HG03521 (cell line): ENCODE measurements around the gene SPATA21.

Experiments
- ATAC-seq: cut with Tn5 transposase; IDR thresholded peaks from one replicate; pipeline ENCODE4 v1.9.1; 2021; ENCODE audit warnings: mild to moderate bottlenecking, moderate library complexity; ENCODE audit not compliant: unreplicated experiment

The SPATA21 gene

DNA sequence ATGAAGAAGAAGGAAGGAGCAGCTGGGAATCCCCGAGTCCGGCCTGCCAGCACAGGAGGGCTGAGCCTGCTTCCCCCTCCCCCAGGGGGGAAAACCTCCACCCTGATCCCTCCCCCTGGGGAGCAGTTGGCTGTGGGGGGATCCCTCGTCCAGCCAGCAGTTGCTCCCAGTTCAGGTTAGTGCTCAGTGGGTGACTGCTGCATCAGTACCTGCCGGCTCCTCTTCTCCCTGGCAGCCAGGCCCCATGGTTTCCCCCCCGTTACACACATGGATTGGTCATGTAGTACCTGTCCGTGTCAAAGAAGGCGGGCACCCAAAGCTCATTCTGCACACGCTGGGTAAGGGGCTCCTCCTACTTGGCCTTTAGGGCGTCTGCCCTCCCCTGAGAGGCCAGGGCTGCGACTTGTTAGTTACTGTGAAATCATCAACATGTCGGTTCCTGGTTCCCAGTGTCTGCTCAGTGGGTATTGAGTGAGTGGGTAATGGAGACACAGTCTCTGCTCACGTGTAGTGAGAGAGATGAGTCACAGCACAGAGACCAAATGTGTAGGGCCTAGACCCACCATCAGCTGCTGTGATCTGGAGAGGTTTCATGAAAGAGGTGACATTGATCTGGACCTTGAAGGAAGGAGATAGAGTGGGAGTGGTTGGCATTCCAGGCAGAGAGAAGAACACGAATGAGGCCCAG lies 14.8 kb upstream of the SPATA21 start:
- no peak for ATAC-seq

DNA sequence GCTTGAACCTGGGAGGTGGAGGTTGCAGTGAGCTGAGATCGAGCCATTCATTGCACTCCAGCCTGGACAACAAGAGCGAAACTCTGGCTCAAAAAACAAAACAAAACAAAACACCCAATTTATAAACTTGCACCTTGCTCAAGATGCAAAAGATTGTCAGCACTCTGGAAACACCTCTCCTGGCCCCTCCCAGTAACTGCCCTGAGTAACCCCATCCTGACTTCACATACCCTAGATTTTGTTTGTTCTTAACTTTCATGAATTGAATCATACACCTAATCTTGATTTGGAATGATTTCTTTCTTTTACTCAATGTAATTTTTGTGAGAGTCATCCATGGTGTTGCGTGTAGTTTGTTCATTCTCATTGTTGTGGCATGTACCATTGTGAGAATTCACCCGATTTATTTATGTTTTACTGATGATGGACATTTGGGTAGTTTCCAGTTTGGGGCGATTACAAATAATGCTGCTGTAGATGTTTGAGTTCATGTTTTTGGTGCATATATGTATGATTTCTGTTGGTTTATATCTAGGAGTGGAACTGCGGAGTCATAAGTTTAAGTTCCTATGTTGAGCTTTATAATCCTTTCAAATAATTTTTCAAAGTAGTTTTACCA lies 13.7 kb upstream of the SPATA21 start:
- ATAC-seq = no peak

DNA sequence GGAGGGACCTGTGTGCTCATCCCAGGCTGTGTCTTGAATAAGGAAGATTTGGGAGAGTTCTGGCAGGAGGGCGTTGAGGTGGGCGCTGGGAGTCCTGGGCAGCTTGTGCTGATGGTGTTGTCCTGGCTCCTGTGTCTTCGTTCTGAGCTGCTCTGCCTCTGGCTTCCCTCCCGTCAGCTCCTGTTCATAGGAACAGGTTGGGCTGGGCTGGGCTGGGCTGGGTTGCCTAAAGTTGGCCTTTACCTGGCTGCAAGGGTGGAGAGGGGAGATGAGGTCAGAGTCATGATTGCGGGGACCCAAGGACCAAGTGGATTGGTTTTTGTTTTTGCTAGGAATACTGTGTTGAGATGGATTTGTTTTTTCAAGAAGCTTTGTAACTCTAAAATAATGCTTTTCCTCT lies 12.4 kb upstream of the SPATA21 start:
- ATAC-seq = no peak

DNA sequence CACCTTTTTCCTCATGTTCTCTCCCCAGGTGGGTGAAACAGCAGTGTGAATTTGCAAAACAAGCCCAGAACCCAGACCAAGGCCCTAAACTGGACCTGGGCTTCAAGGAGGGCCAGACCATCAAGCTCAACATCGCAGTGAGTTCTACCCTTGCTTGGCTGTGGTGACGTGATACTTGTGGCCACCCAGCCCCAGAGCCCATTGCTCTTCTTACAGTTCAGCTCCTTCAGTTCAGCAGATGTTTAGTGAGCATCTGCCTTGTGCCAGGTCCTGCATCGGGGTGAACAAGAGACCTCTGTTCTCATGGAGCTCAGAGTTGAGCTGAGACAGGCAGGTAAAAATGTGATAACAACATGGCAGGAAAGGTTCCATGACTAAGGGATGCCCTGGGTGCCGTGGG lies 11.8 kb upstream of the SPATA21 start:
- ATAC-seq = no peak

DNA sequence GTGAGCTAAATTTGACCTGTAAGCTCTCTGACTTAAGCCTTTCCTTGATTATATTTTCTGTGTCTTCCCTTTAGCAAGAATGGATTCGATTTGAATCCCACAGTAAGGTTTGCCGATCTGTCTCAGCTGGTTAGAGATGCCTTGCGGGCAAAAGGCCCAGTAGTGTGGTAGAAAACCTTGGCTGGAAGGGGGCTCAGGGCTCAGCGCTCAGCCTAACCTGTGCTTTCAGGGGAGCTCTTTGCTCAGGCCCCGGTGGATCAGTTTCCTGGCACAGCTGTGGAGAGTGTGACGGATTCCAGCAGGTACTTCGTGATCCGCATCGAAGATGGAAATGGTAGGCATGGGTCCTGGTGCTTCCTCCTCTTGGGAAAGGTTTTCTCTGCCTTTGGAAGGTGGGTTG lies 10.4 kb upstream of the SPATA21 start:
- no peak for ATAC-seq

DNA sequence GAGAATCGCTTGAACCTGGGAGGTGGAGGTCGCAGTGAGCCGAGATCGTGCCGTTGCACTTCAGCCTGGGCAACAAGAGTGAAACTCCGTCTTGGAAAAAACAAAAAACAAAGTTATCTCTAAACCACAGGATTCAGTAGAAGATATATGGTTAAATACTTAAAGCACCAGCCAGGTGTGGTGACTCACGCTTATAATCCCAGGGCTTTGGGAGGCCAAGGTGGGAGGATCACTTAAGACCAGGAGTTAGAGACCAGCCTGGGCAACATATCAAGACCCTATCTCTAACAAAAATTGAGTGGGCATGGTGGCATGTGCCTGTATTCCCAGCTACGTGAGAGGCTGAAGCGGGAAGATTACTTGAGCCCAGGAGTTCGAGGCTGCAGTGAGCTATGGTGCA lies 8.9 kb upstream of the SPATA21 start:
- ATAC-seq = no peak

DNA sequence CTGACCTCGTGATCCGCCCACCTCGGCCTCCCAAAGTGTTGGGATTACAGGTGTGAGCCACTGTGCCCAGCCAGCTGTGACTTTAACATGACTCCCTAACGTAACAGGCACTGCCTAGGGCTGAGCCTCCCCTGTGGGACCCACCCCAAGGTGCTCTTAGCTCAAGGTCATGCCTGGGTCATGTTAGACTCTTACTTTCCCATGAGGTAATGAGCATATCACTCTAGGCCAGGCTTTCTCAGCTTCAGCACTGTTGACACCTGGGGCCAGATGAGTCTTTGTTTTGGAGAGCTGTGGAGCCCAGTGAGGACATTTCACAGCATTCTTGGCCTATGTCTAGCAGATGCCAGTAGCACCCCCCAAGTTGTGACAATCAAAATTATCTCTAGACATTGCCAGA lies 7.8 kb upstream of the SPATA21 start:
- ATAC-seq = no peak

DNA sequence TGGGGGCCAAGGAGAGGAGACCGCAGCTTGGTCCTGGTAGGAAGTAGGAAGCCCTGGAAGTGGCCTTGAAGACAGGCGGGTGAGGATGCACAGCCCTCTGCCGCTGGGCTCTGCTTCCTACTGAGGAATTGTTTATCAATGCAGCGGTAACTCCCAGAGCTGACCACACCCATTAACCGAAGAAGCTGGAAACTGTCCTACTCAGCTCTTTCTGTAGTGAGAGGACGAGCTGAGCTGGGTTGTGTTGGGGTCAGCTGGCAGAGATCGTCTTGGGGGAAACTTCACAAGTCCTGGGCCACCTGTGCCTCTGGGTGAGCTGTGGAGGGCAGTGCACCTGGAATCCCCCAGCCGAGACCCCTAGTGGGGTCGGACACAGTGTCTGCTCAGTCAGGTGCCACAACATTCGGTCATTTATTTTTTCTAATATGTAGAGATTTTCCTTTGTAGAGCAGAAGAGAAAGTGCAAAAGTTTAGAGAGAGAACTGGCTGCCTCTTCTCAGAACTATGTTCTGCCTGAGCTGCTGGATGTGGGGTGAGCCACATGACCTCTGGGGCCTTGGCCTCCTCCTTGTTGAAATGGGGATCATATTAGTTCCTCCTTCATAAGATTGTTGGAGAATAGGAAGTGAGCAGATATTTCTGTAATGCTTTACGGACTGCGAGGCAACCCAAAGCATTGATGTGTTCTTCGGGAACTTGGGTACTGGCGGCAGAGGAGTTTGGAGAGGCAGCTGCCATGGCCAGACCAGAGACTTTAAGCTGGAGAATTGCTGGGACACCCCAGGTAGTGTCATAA lies 6.9 kb upstream of the SPATA21 start:
- ATAC-seq = no peak

DNA sequence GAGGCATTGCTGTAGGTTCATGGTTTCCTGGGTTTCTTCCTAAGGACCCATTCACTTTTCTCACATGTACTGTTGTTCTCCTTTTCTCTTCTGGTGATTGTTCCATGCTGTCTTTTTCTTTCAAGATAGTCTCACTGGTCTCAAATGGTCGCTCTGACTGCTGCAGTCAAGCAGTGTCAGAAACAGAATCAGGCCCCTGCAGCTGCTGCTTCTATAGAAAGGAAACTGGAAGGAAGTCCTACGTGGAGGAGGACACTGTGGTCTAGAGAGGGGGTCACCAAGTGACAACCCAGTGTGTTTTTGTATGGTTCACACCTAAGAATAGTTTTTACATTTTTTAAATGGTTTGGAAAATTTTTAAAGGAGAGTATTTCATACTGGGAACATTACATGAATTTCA lies 5.7 kb upstream of the SPATA21 start:
- ATAC-seq = no peak

DNA sequence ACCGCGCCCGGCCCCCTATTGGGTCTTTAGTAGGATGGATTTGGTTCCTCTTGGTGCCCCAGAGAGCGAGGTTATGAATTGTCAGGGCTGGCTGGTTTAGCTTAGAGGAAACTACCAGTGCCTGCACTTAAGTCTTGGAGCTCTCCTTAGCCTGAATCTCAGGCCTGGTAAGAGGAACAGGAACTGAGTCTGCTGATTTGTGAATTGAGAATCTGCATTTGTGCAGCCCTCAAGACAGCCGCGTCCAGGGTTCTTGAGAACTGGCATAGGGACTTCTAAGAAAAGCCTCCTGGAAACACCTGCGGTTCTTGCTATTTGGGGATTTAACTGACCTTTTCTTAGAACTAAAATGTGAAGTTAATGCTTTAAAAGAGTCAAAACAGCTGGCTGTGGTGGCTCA lies 5.0 kb upstream of the SPATA21 start:
- no peak for ATAC-seq

DNA sequence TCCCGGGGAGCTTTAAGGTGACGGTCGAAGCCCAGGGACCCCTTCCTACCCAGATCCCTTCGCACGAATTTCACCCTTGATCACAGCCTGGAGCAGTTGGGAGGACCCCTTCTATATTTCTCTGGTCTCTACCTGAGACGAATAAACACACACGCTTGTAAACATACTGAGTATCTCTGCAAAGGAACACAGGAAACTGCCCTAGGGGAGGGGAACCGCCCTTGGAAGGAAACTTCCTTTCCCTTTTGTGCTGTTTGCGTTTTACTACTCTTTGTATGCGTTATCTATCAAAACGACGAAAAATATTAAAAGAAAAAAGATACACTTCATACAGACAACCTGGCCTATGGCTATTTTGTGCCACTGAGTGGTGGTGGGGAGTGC lies 4.0 kb upstream of the SPATA21 start:
- no peak for ATAC-seq

DNA sequence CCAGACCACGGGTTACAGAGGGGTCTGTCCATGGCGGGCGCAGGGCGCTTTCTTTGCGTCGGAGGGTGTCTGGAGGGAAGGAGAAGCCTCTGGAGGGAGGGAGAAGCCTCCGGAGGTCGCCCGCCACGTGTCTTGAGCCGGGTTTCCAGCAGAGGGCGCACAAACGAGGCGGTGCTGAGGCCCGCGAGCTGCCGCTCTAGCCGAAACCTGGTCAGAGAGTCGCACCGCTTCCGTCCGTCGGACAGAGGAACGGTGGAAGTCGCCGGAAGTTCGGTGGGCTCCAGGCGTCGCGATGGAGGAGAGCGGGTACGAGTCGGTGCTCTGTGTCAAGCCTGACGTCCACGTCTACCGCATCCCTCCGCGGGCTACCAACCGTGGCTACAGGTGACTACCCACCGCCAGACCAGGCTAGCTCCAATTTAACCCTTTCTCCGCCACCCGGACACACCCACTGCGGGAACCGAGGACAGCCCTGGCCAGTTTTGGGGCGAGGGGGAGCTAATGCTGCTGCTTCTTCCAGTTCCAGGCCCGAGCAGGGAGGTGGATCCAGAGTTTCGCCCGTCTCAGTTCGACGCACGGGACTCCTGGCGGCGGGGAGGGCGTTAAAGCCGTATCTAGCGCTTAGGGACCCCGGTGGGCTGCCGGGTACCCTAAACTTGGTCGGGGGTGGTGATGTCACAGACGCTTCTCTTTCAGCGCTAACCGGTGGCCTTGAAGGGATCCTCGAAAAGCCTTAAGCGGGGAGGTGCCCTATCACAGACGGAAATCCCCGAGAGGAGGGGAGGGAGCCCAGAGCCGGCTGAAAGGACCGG lies 3.5 kb upstream of the SPATA21 start, which contains the start of gene NECAP2:
TSS of gene NECAP2 (plus strand) at position 255 of the 812 bp plus-strand sequence. CDS start at position 293, 38 bp downstream.
- peak; percentile 80 for ATAC-seq

DNA sequence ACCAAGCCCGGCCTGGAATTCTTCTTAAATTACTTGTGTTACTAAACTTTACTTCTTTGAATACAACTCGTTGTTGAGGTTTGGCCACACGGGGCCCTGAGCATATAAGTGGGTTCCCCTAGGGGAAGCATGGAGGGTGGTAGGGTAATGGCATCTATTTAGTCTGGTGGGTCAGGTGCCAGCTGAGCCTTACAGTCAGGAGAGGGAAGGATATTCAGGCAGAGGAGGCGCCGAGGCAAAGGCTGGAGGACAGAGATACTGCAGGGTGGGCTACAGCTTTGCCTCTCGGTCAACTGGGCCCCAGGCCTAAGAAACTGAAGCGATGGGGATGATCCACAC lies 2.9 kb upstream of the SPATA21 start:
- ATAC-seq = no peak

DNA sequence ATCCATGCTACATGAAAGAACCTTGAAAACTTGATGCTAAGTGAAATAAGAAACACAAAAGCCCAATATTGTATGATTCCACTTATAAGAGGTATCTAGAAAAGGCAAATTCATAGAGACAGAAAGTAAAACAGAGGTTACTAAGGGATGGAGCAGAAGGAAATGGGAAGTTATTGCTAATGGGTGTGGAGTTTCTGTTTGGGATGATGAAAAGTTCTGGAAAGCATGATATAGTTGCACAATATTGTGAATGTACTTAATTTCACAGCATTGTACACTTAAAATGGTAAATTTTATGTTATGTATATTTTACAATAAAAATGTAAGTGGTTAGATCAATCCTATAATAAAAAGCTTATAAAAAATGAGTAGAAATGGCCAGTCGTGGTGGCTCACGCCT lies 1.7 kb upstream of the SPATA21 start:
- ATAC-seq = no peak

DNA sequence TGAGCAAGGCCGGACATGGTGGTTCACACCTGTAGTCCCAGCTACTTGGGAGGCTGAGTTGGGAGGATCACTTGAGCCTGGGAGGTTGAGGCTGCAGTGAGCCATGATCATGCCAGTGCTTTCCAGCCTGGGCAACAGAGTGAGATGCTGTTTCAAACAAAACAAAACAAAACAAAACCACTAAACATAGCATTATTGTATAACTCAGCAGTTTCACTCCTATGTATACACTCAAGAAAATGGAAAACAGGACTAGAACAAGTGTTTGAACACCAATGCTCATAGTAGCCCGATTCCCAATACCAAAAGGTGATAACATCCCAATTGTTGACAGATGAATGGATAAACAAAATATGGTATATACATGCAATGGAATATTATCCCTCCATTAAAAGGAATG lies 1.3 kb upstream of the SPATA21 start:
- ATAC-seq = no peak

DNA sequence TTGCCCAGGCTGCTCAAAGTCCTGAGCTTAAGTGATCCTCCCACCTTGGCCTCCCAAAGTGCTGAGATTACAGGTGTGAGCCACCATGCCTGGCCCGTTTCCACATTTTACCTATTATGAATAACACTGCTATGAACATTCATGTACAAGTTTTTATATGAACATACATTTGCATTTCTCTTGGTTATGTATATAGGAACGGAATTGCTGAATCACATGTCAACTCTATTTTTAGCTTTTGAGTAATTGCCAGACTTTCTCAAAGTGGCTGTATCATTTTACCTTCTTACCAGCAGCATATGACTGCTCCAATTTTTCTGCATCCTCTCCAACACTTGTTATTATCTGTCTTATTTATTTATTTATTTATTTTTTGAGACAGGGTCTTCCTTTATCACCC lies 2.7 kb downstream of the SPATA21 start:
- ATAC-seq = no peak

DNA sequence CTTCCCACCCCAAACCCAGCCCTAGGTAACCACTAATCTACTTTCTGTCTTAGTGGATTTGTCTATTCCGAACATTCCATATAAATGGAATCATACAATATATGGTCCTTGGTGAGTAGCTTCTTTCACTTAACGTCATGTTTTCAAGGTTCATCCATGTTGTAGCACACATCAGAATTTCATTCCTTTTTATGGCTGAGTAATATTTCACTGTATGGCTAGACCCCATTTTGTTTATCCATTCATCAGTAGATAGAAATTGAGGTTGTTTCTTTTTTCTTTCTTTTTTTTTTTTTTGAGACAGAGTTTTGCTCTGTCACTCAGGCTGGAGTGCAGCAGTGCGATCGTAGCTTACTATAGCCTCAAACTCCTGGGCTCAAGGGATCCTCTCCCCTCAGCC lies 3.2 kb downstream of the SPATA21 start:
- ATAC-seq = no peak

DNA sequence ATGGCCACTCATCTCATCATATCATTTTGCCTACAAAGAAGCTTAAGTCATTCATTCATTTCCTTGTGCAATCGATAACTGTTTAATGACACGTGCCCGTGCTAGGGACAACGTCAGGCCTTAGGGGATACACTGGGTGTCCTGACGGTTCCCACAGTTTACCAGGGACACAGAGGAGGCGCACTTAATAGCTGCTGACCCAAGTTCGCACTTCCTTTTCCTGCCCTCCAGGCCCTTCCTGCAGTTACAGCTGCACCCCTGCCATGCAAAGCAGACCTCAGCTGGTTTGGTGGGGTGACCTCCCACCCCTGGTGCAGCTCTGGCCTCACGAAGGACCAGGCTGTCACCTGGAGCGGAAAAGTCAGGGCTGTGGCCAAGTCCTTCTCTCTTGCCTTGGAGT lies 4.2 kb downstream of the SPATA21 start:
- ATAC-seq = no peak

DNA sequence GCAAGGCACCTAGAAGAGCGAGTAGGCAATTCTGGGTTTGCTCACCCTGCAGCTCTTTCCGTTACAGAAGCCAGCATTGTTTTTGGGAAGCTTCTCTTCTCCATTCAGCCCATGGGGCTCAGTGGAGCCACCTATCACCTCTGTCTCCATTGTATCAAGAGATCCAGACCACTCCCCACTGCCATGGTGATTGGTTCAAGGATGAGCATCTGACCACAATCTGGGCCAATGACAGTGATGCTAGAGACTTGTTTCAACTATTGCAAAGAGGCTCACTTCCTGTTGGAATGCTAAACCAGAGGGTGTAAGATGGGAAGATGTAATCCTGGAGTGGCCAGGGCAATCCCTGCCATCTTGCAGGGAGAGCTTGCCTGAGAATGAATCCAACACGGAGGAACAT lies 6.6 kb downstream of the SPATA21 start:
- ATAC-seq = no peak

DNA sequence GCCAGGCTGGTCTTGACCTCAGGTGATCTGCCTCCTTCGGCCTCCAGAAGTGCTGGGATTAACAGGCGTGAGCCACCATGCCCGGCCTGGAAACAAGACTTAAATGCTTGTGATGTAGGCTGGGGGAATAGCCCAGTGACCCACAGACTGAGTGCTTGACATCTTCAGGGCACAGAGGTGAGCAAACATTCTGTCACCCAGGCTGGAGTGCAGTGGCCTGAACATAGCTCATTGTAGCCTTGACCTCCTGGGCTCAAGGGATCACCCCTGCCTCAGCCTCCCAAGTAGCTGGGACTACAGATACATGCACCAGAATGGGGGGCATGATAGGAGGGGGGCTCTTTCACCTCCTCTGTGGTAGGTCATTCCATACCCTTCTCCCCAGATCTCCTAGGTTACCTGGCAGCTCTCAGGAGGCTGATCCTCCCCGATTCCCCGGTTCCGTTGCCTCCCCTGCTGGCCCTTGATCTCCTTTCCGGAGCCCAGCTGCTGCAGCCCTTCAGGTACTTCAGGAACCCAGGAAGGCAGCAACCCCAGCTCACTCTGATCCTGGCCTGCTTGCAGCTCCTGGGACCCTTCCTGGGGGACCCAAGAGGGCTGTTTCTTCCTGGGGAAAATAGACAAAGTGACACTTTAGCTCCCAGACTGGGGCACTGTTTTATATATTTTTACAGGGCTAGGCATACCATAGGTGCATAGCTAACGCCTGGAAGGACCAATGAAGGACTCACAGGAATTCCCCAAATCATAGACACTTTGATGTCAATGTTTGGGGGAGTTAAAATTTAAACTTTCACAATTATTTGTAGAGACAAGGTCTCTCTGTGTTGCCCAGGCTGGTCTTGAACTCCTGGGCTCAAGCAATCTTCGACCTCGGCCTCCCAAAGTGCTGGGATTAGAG lies 11.8 kb downstream of the SPATA21 start:
- no peak for ATAC-seq
